HG03432 (cell line): ENCODE measurements around the gene ZNF423.

Experiments used
- ATAC-seq: cut with Tn5 transposase; IDR thresholded peaks from one replicate; pipeline ENCODE4 v1.9.1; 2021; ENCODE audit warnings: mild to moderate bottlenecking, moderate library complexity; ENCODE audit not compliant: unreplicated experiment

Gene ZNF423

GRCh38 chr16:49488336-49488735, 367.6 kb downstream of the ZNF423 start:
- no peak for ATAC-seq

- ATAC-seq: no peak
These were observed 368.2 kb downstream of the ZNF423 start for GRCh38 chr16:49487746-49488145.

GRCh38 chr16:49486400-49486799, 369.5 kb downstream of the ZNF423 start:
- no peak for ATAC-seq

GRCh38 chr16:49485663-49486062, 370.2 kb downstream of the ZNF423 start:
- no peak for ATAC-seq

GRCh38 chr16:49484936-49485335, 371.0 kb downstream of the ZNF423 start:
- no peak for ATAC-seq

GRCh38 chr16:49484451-49484849, 371.5 kb downstream of the ZNF423 start:
- no peak for ATAC-seq

- ATAC-seq: no peak
These were observed 372.1 kb downstream of the ZNF423 start for GRCh38 chr16:49483651-49484450.

GRCh38 chr16:49483251-49483650, 372.7 kb downstream of the ZNF423 start:
- no peak for ATAC-seq

- no peak for ATAC-seq
These were observed 373.2 kb downstream of the ZNF423 start for GRCh38 chr16:49482690-49483089.

GRCh38 chr16:49478616-49479015, 377.3 kb downstream of the ZNF423 start:
- ATAC-seq: no peak

GRCh38 chr16:49478107-49478506, 377.8 kb downstream of the ZNF423 start:
- peak; percentile 42 for ATAC-seq

GRCh38 chr16:49477250-49477895, 378.5 kb downstream of the ZNF423 start:
- ATAC-seq: no peak

GRCh38 chr16:49474741-49475140, 381.2 kb downstream of the ZNF423 start:
- no peak for ATAC-seq

- no peak for ATAC-seq
These were observed 382.1 kb downstream of the ZNF423 start for GRCh38 chr16:49473773-49474172.

- ATAC-seq: no peak
These were observed 382.8 kb downstream of the ZNF423 start for GRCh38 chr16:49473131-49473530.

- ATAC-seq: no peak
These were observed 383.3 kb downstream of the ZNF423 start for GRCh38 chr16:49472598-49472997.

GRCh38 chr16:49471038-49471727, 384.7 kb downstream of the ZNF423 start:
- no peak for ATAC-seq

GRCh38 chr16:49470513-49470991, 385.4 kb downstream of the ZNF423 start:
- no peak for ATAC-seq

- no peak for ATAC-seq
These were observed 385.9 kb downstream of the ZNF423 start for GRCh38 chr16:49469930-49470451.

- no peak for ATAC-seq
These were observed 386.6 kb downstream of the ZNF423 start for GRCh38 chr16:49469311-49469670.

GRCh38 chr16:49468611-49469310, 387.2 kb downstream of the ZNF423 start:
- no peak for ATAC-seq
